GM20431 (cell line): ENCODE measurements around the gene PROC.

Source experiments
- in situ Hi-C: fragments of 300-500 bp; cut with MseI, MboI; formaldehyde crosslinking; loops from one replicate; pipeline ENCODE4 v1.15.0; 2020; ENCODE audit warnings: low sequenced_read_pairs; ENCODE audit not compliant: unreplicated experiment

The PROC gene

GRCh38 chr2:127425540-127426490 lies 7.6 kb downstream of the PROC start:
- in situ Hi-C loops = no loop called here

GRCh38 chr2:127426501-127427354 lies 8.5 kb downstream of the PROC start:
- in situ Hi-C loops = no loop called here

DNA sequence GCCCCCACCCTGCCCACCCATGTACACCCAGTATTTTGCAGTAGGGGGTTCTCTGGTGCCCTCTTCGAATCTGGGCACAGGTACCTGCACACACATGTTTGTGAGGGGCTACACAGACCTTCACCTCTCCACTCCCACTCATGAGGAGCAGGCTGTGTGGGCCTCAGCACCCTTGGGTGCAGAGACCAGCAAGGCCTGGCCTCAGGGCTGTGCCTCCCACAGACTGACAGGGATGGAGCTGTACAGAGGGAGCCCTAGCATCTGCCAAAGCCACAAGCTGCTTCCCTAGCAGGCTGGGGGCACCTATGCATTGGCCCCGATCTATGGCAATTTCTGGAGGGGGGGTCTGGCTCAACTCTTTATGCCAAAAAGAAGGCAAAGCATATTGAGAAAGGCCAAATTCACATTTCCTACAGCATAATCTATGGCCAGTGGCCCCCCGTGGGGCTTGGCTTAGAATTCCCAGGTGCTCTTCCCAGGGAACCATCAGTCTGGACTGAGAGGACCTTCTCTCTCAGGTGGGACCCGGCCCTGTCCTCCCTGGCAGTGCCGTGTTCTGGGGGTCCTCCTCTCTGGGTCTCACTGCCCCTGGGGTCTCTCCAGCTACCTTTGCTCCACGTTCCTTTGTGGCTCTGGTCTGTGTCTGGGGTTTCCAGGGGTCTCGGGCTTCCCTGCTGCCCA lies 9.3 kb downstream of the PROC start:
- in situ Hi-C loops = no loop called here

DNA sequence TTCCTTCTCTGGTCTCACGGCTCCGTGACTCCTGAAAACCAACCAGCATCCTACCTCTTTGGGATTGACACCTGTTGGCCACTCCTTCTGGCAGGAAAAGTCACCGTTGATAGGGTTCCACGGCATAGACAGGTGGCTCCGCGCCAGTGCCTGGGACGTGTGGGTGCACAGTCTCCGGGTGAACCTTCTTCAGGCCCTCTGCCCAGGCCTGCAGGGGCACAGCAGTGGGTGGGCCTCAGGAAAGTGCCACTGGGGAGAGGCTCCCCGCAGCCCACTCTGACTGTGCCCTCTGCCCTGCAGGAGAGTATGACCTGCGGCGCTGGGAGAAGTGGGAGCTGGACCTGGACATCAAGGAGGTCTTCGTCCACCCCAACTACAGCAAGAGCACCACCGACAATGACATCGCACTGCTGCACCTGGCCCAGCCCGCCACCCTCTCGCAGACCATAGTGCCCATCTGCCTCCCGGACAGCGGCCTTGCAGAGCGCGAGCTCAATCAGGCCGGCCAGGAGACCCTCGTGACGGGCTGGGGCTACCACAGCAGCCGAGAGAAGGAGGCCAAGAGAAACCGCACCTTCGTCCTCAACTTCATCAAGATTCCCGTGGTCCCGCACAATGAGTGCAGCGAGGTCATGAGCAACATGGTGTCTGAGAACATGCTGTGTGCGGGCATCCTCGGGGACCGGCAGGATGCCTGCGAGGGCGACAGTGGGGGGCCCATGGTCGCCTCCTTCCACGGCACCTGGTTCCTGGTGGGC lies 10.0 kb downstream of the PROC start:
- in situ Hi-C loops = no loop called here

- in situ Hi-C loops = no loop called here
These were observed 10.5 kb downstream of the PROC start for GRCh38 chr2:127428815-127429109.

- in situ Hi-C loops = no loop called here
These were observed 11.1 kb downstream of the PROC start for GRCh38 chr2:127429291-127429690.

DNA sequence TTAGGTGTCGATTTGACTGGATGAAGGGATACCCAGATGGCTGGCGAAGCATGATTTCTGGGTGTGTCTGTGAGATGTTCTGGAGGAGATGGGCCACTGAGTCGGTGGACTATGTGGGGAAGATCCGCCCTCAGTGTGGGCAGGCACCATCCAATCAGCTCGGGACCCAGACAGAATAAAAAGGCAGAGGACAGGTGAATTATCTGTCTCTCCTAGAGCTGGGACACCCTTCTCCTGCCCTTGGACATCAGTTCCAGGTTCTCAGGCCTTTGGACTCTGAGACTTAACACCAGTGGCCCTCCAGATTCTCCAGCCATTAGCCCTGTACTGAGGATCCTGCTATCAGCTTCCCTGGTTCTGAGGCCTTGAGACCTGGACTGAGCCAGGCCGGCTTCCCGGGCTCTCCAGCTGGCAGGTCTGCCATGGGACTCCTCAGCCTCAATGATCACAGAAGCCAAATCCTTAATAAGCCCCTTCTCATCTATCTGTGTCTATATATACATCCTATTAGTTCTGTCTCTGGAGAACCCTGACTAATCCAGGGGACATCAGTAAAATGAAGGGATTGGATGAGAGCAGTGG lies 11.7 kb downstream of the PROC start:
- in situ Hi-C loops = no loop called here

GRCh38 chr2:127431408-127432023 lies 13.3 kb downstream of the PROC start:
- in situ Hi-C loops = no loop called here

GRCh38 chr2:127434515-127434914 lies 16.3 kb downstream of the PROC start:
- in situ Hi-C loops = no loop called here

- in situ Hi-C loops = no loop called here
These were observed 18.8 kb downstream of the PROC start for GRCh38 chr2:127437056-127437455.

DNA sequence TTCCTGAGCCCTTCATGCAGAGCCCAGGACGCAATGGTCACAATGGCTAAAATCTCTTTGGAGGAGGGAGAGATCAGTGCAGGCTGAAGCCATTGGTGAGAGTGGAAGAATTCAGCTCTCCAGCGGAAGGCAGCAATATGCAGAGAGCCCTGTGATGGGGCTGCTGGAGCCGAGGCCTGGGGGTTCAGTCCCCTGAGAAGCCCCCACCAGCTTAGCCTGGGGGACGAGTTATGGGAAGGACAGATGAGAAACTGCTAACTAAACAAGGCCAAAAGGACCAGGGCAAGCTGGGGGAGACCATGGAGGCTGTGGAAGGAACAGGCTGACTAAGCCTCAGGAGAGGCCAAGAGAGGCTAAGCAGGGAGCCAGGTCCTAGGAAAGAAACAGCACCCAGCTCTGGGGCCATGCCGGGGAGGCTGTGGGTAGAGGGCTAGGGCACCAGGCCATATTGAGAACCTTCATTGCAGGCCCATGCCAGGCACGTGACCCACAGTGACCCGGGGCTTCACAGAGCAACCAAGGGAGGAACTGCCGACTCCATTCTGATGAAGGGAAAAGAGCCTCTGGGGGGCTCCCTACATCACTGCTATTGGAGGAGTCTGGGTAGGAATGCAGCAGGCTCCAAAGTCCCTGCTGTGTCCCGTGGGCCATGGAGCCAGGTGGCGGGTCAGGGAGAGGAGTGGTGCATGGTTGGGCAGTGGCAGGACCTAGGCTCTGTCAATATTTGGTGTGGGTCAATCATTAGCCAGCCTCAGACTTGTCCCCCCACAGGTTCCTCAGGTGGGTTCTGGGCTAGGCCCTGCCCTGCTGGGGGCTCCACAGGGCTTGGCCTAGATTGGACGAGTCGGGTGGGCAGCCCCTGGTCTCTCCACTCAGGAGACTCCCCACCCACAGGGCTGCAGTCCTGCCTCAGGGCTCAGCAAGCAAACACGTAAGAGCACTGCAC lies 19.8 kb downstream of the PROC start:
- in situ Hi-C loops = no loop called here

DNA sequence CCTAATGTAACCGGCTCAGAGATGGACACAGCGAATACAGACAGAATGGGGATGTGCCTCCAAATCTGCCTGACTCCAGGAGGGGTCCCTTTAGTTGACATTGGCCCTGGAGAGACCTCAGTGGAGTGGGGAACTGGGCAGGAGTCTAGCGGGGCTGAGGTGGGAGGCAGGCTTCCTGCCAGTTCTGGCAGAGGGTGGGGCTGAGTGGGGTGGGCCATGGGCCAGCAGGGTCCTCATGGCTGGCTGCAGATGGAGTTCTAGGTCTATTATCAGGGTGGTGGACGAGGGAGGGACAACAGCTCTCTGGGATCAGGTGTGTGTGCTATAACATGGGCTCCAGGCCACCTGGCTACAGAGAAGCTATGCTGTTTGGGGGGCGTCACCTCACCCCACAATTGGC lies 21.1 kb downstream of the PROC start:
- in situ Hi-C loops = no loop called here

DNA sequence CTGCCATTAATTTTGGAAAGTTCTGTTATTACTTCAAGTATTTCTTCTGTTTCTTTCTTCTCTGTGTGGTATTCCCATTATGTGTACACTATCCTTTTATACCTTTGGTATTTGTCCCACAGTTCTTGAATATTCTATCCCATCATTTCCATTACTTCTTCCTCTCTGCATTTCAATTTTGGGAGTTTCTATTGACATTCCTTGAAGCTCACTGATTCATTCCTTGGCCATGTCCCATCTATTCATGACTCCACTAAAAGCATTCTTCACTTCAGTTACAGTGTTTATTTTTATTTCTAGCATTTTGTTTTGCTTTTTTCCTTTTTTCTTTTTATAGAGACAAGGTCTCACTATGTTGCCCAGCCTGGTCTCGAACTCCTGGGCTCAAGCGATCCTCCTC lies 30.3 kb downstream of the PROC start:
- in situ Hi-C loops = no loop called here

DNA sequence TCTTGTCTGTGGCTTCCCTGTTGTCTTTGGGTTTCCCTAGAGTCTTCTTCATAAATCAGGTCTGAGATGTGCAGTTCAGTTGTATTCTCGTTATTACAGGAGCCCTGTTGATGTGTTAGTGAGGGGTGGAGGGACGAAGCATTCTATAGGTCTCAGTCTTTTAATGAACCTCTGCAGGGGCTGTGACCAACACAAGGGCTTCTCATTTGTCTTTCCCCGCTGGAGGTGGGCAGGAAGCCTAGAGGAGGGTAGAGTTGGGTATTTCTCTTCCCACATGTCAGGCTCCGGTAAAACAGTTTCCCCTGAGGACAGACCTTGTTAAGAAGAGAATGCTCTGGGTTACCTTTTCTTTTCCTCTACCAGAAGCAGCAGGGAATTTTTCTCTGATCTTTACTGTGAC lies 31.2 kb downstream of the PROC start:
- in situ Hi-C loops = no loop called here

DNA sequence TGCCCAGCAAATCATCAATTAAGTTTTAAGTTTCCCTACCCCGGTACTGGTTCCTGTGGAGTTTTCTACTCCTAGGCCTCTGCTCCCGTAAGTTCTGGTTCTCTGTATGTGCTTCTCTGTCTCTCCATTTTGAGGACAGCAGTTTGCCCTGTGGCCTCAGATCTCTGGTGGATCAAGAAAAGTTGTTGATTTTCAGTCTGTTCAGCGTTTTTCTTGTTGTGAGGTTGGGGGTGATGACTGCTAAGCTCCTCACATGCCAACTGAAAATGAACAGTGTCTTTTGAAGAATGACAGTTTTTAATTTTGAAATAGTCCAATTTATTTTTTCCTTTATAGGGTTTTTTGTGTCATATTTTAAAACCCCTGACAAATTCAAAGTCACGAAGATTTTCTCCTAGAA lies 31.7 kb downstream of the PROC start:
- in situ Hi-C loops = loop anchor here (25.0 kb wide), 1 partner anchor 263 kb away; no protein-coding TSS in a partner anchor

- in situ Hi-C loops = loop anchor here (25.0 kb wide), 1 partner anchor 265 kb away; no protein-coding TSS in a partner anchor
These were observed 33.8 kb downstream of the PROC start for GRCh38 chr2:127451981-127452380.

DNA sequence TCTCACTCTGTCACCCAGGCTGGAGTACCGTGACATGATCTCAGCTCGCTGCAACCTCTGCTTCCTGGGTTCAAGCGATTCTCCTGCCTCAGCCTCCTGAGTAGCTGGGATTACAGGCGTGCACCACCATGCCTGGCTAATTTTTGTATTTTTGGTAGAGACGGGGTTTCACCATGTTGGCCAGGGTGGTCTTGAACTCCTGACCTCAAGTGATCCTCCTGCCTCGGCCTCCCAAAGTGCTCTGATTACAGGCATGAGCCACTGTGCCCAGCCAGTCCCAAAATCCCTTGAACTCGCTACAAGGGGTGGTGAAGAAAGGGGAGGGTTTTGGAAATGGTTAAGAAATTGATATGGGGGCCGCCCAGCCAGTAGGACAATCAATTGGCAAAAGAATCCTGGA lies 34.2 kb downstream of the PROC start:
- in situ Hi-C loops = loop anchor here (25.0 kb wide), 1 partner anchor 265 kb away; no protein-coding TSS in a partner anchor

GRCh38 chr2:127453013-127453391 lies 34.8 kb downstream of the PROC start:
- in situ Hi-C loops = loop anchor here (25.0 kb wide), 1 partner anchor 266 kb away; no protein-coding TSS in a partner anchor
